GM12878 (cell line): ENCODE results near the gene KRTAP22-1. TPM values are rescaled to one million over a fixed set of nuclear protein-coding genes. Genes with fewer than 3 reads are reported as not detected.

Source experiments
- ATAC-seq: fragments of 200-7000 bp; cut with Tn5 transposase; 3 replicates; pipeline ENCODE4 v1.9.1; 2020; ENCODE audit warnings: mild to moderate bottlenecking, moderate library complexity
- BruUV-seq: library from RNA; stranded (reverse); fragments of 400-500 nt; replicated peaks from 2 replicates; lab custom pipeline; 2021; lab: Mats Ljungman, UMichigan
- CTCF ChIA-PET: fragments of 300-600 bp; sonication (Branson Sonifier 250); formaldehyde crosslinking; extraction: SDS; loops from one replicate; lab custom pipeline; 2021; ENCODE audit warnings: inconsistent platforms; lab: Yijun Ruan, JAX
- POLR2A ChIA-PET: fragments of 350-600 bp; formaldehyde crosslinking; extraction: SDS; loops from one replicate; lab custom pipeline; 2021; ENCODE audit warnings: inconsistent platforms; lab: Charles Lee
- RAD21 ChIA-PET: fragments of 300-600 bp; sonication (Branson Sonifier 250); formaldehyde crosslinking; loops from one replicate; lab custom pipeline; 2023; ENCODE audit warnings: antibody characterized with exemption; ENCODE audit not compliant: unreplicated experiment; lab: Charles Lee
- SMC1A ChIA-PET: fragments of 300-600 bp; sonication (Branson Sonifier 250); formaldehyde crosslinking; loops from one replicate; lab custom pipeline; 2023; ENCODE audit not compliant: unreplicated experiment, uncharacterized antibody; lab: Charles Lee
- DNase-seq: peaks from one replicate; pipeline ENCODE4 v3.0.0-alpha.2; 2011; ENCODE audit warnings: low read depth, low spot score
- FAIRE-seq: peaks from 3 replicates; lab custom pipeline; 2011; peaks lifted over from hg19 to GRCh38; lab: Jason Lieb, UNC
- H2AFZ ChIP-seq: 2 replicates; pipeline ENCODE4 v1.6.0; 2011; ENCODE audit warnings: low read depth, low read length, control low read depth; ENCODE audit not compliant: control insufficient read depth
- H3K27ac ChIP-seq: 2 replicates; pipeline ENCODE4 v1.5.1; 2011; ENCODE audit warnings: control low read depth; ENCODE audit not compliant: control insufficient read depth, insufficient read depth
- H3K27me3 ChIP-seq, 2 experiments: replicated peaks in 1 of 2; 2 replicates each; pipeline versions ENCODE4 v1.6.0 to v1.6.1; 2011; ENCODE audit warnings: low read length in 1 of 2; ENCODE audit not compliant: control insufficient read depth in 2 of 2, insufficient read depth in 2 of 2
- H3K36me3 ChIP-seq, 2 experiments: 2 replicates each; pipeline ENCODE4 v1.5.1; 2011; ENCODE audit warnings: low read length in 1 of 2; ENCODE audit not compliant: control insufficient read depth in 2 of 2, insufficient read depth in 2 of 2
- H3K4me1 ChIP-seq: 2 replicates; pipeline ENCODE4 v1.6.1; 2011; ENCODE audit warnings: mild to moderate bottlenecking, low read length, moderate library complexity, mixed read lengths; ENCODE audit not compliant: control insufficient read depth, insufficient read depth
- H3K4me2 ChIP-seq: 2 replicates; pipeline ENCODE4 v1.6.0; 2011; ENCODE audit warnings: control low read depth; ENCODE audit not compliant: control insufficient read depth, insufficient read depth
- H3K4me3 ChIP-seq: fragments of 200-600 bp; sonication (generic); 2 replicates; pipeline ENCODE4 v1.5.1; 2016
- H3K79me2 ChIP-seq: 2 replicates; pipeline ENCODE4 v1.6.0; 2011; ENCODE audit warnings: low read length; ENCODE audit not compliant: control insufficient read depth, insufficient read depth
- H3K9ac ChIP-seq: 2 replicates; pipeline ENCODE4 v1.8.0; 2011; ENCODE audit warnings: low read length, control low read depth, mixed read lengths; ENCODE audit not compliant: control insufficient read depth, insufficient read depth
- H3K9me3 ChIP-seq: replicated peaks from 3 replicates; pipeline ENCODE4 v1.5.1; 2011; ENCODE audit warnings: mild to moderate bottlenecking, low read length; ENCODE audit not compliant: control insufficient read depth, insufficient read depth
- H4K20me1 ChIP-seq: 2 replicates; pipeline ENCODE4 v1.6.0; 2011; ENCODE audit not compliant: control insufficient read depth, insufficient read depth
- BMI1 ChIP-seq: fragments of 450-650 bp; IDR thresholded peaks from 2 replicates; pipeline ENCODE4 v1.6.1; 2016; ENCODE audit warnings: mild to moderate bottlenecking, moderate library complexity, borderline replicate concordance
- CBFB ChIP-seq: IDR thresholded peaks from 2 replicates; pipeline ENCODE4 v1.6.1; 2016; ENCODE audit warnings: antibody characterized with exemption, low read depth
- EGR1 ChIP-seq, 2 experiments: IDR thresholded peaks; 1 replicate in 1 of 2; 2 replicates in 1 of 2; pipeline ENCODE4 v1.6.1; 2011 to 2012; ENCODE audit warnings: low read depth in 2 of 2, low read length in 2 of 2, borderline replicate concordance in 1 of 2, mild to moderate bottlenecking in 1 of 2, moderate library complexity in 1 of 2
- GABPA ChIP-seq: IDR thresholded peaks from 2 replicates; pipeline ENCODE4 v1.6.1; 2014; ENCODE audit warnings: antibody characterized with exemption, low read depth, mild to moderate bottlenecking, inconsistent platforms
- HCFC1 ChIP-seq: fragments of 150-350 bp; IDR thresholded peaks from 2 replicates; pipeline ENCODE4 v1.6.1; 2014; ENCODE audit warnings: low read length
- KLF5 ChIP-seq: fragments of 450-650 bp; IDR thresholded peaks from 2 replicates; pipeline ENCODE4 v1.6.1; 2014; ENCODE audit warnings: mild to moderate bottlenecking; ENCODE audit not compliant: partially characterized antibody
- MEF2A ChIP-seq: IDR thresholded peaks from 2 replicates; pipeline ENCODE4 v1.6.1; 2011; ENCODE audit warnings: low read depth, mild to moderate bottlenecking, low read length, moderate library complexity; ENCODE audit not compliant: insufficient read depth
- PAX5 ChIP-seq: IDR thresholded peaks from 2 replicates; pipeline ENCODE4 v1.6.1; 2011; ENCODE audit warnings: low read depth, low read length, borderline replicate concordance
- POLR2AphosphoS2 ChIP-seq: IDR thresholded peaks from 2 replicates; pipeline ENCODE4 v1.6.1; 2011; ENCODE audit warnings: low read depth, mild to moderate bottlenecking, low read length, improper control_type of control experiment, moderate library complexity
- RAD21 ChIP-seq: IDR thresholded peaks from 2 replicates; pipeline ENCODE4 v1.6.1; 2011; ENCODE audit warnings: mild to moderate bottlenecking, low read depth, low read length, moderate library complexity; ENCODE audit not compliant: insufficient read depth
- RFX5 ChIP-seq: IDR thresholded peaks from 2 replicates; pipeline ENCODE4 v1.6.1; 2011; ENCODE audit warnings: low read depth, low read length, improper control_type of control experiment
- TCF12 ChIP-seq: IDR thresholded peaks from 2 replicates; pipeline ENCODE4 v1.6.1; 2011; ENCODE audit warnings: low read depth, mild to moderate bottlenecking, low read length
- WGBS: methylation state at CpG from one replicate; pipeline ENCODE4 v1.1.6; 2016; ENCODE audit warnings: low lambda C conversion rate; ENCODE audit not compliant: insufficient replicate concordance, insufficient coverage; ENCODE audit errors: missing lambda C conversion rate; 5-methylcytosine and 5-hydroxymethylcytosine counted together
- in situ Hi-C: fragments of 300-500 bp; cut with MboI; formaldehyde crosslinking; loops from 9 replicates; pipeline ENCODE4 v1.14.3; 2018; ENCODE audit warnings: mixed read lengths
- intact Hi-C: fragments of 100-400 bp; cut with micrococcal nuclease; formaldehyde crosslinking; loops from one replicate; pipeline ENCODE4 v1.14.2; 2022; ENCODE audit not compliant: unreplicated experiment
- polyA plus RNA-seq, 11 experiments: library from polyadenylated mRNA; depleted of rRNA in 4 of 11; unstranded in 6 of 11; stranded (reverse) in 5 of 11; fragments of >200 nt; fragmentation: Nextera tagmentation in 4 of 11; fragmentation: Illumina TruSeq in 1 of 11; extraction: Ambion mirVana in 4 of 11; extraction: Trizol in 1 of 11; gene quantifications; 1 replicate in 1 of 11; 2 replicates in 10 of 11; pipeline versions ENCODE4 v1.2.1 to v1.2.3, GENCODE V29; 2011 to 2016; ENCODE audit warnings: inconsistent platforms in 2 of 11, missing spikeins in 2 of 11, low read depth in 1 of 11
- total RNA-seq, 4 experiments: library from RNA; depleted of rRNA in 3 of 4; stranded (reverse); fragments of >200 nt in 3 of 4; fragmentation: Illumina TruSeq in 1 of 4; extraction: Trizol in 1 of 4; gene quantifications; 2 replicates each; pipeline versions ENCODE4 v1.2.1 to v1.2.3, GENCODE V29; 2013 to 2021
- TF ChIP-seq, protein P1 (sequence below): IDR thresholded peaks from 2 replicates; pipeline ENCODE4 v1.6.1; 2011; ENCODE audit warnings: borderline replicate concordance, low read depth, mild to moderate bottlenecking, moderate library complexity, low read length; ENCODE audit not compliant: insufficient read depth, poor library complexity, severe bottlenecking

KRTAP22-1 gene
- total and polyA plus RNA-seq, 10 of the 15 experiments (the other 5 are each of a cell fraction or from before 2014, with no cell fraction given), result not detected

GRCh38 chr21:30620080-30620479, 19.2 kb downstream of the KRTAP22-1 start:
- no peak overlapping the region for H3K4me3 ChIP-seq
- TF ChIP-seq KLF5, result no peak
- no peak for TF ChIP-seq MEF2A
- ATAC-seq, result no peak
- no peak overlapping the region for H2AFZ ChIP-seq
- intact Hi-C loops, result no loop called here
- no peak overlapping the region for H3K9ac ChIP-seq
- ChIA-PET RAD21 (no interaction called here), CTCF (no interaction called here), POLR2A (no interaction called here), SMC1A (no interaction called here)
- no peaks in the 10 kb centered on the region for H3K36me3 ChIP-seq
- no peak for DNase-seq
- no peak overlapping the region for H3K4me2 ChIP-seq
- BruUV-seq, result no TSS peak
- no peaks in the 10 kb centered on the region for H3K27me3 ChIP-seq
- H3K27ac ChIP-seq, result no peak overlapping the region
- H3K79me2 ChIP-seq, result no peaks in the 10 kb centered on the region
- no peaks in the 10 kb centered on the region for H3K4me1 ChIP-seq
- no peak for FAIRE-seq
- no peaks in the 10 kb centered on the region for H4K20me1 ChIP-seq
- in situ Hi-C loops, result no loop called here
- H3K9me3 ChIP-seq, result no peaks in the 10 kb centered on the region

- Histone ChIP-seq H3K9ac (no peak within 1 kb of the TSS), H4K20me1 (no peaks in the 10 kb centered on the region), H3K27me3 (no peaks in the 10 kb centered on the region), H3K4me1 (no peaks in the 10 kb centered on the region), H3K4me3 (no peak within 1 kb of the TSS), H3K4me2 (no peak within 1 kb of the TSS), H3K36me3 (no peaks in the 10 kb centered on the region), H2AFZ (no peak within 1 kb of the TSS), H3K27ac (no peak within 1 kb of the TSS), H3K9me3 (no peaks in the 10 kb centered on the region; the same call in 2 of the 3 replicates), H3K79me2 (no peaks in the 10 kb centered on the region)
- 14% methylated on average over 3 of the region's 3 CpGs for WGBS
- in situ Hi-C loops, result no loop called here
- SMC1A ChIA-PET, result no interaction called here
- BruUV-seq, result no TSS peak
- no peak for ATAC-seq
- no peak for FAIRE-seq
- RAD21 ChIA-PET, result no interaction called here
- intact Hi-C loops, result no loop called here
- CTCF ChIA-PET, result no interaction called here
- POLR2A ChIA-PET, result no interaction called here
- no peak for DNase-seq
- TF ChIP-seq POLR2AphosphoS2, result no peak
- no peak for TF ChIP-seq GABPA
- TF ChIP-seq EGR1 (IDR thresholded peaks at IDR 0.05; ENCODE audit: borderline replicate concordance in 1 of 2, low read depth in 2 of 2, low read length in 2 of 2), result no peak
- no peak for TF ChIP-seq RFX5
- no peak for TF ChIP-seq CBFB
- no peak for TF ChIP-seq TCF12
- TF ChIP-seq, protein P1, sequence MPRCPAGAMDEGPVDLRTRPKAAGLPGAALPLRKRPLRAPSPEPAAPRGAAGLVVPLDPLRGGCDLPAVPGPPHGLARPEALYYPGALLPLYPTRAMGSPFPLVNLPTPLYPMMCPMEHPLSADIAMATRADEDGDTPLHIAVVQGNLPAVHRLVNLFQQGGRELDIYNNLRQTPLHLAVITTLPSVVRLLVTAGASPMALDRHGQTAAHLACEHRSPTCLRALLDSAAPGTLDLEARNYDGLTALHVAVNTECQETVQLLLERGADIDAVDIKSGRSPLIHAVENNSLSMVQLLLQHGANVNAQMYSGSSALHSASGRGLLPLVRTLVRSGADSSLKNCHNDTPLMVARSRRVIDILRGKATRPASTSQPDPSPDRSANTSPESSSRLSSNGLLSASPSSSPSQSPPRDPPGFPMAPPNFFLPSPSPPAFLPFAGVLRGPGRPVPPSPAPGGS, result no peak
- no peak for TF ChIP-seq RAD21
- TF ChIP-seq BMI1, result no peak
- no peak for TF ChIP-seq HCFC1
- no peak for TF ChIP-seq KLF5
- TF ChIP-seq PAX5, result no peak
Measured at GRCh38 chr21:30620522-30620921, 19.6 kb downstream of the KRTAP22-1 start, which contains the start of gene KRTAP20-4. TSS of gene KRTAP20-4 (plus strand) at chr21:30620627.
